Testis (tissue), 3 donors: Measurements from ENCODE around the gene UBE2G1. TPM values are rescaled to one million over a fixed set of nuclear protein-coding genes. Genes with fewer than 3 reads are reported as not detected.
A peak's percentile ranks its signal among the peaks of the same experiment; 100 is the strongest.

Source experiments
- DNase-seq: peaks from one replicate; pipeline ENCODE4 v3.0.0-alpha.2; 2019
- H3K27ac ChIP-seq, 2 donors: fragments of 200-600 bp; sonication (generic); one replicate each; pipeline ENCODE4 v1.5.1; 2019
- H3K27me3 ChIP-seq: fragments of 200-600 bp; sonication (generic); one replicate; pipeline ENCODE4 v1.5.1; 2019
- H3K36me3 ChIP-seq: fragments of 200-600 bp; sonication (generic); one replicate; pipeline ENCODE4 v1.5.1; 2017; ENCODE audit warnings: low read depth; ENCODE audit errors: missing control alignments
- H3K4me1 ChIP-seq: fragments of 200-600 bp; sonication (generic); one replicate; pipeline ENCODE4 v1.5.1; 2019
- H3K4me3 ChIP-seq, 2 donors: fragments of 200-600 bp; sonication (generic); one replicate each; pipeline ENCODE4 v1.5.1; 2017 to 2019
- H3K9me3 ChIP-seq: fragments of 200-600 bp; sonication (generic); one replicate; pipeline ENCODE4 v1.5.1; 2017
- CTCF ChIP-seq, 3 experiments: fragments of 450-650 bp in 2 of 3; fragments of 200-600 bp in 1 of 3; sonication (generic) in 1 of 3; IDR thresholded peaks; one replicate each; pipeline ENCODE4 v1.5.1; 2016 to 2019; ENCODE audit warnings: antibody characterized with exemption in 3 of 3, mild to moderate bottlenecking in 2 of 3, moderate library complexity in 1 of 3
- POLR2A ChIP-seq: fragments of 450-650 bp; IDR thresholded peaks from one replicate; pipeline ENCODE4 v1.6.1; 2017; ENCODE audit warnings: antibody characterized with exemption, mild to moderate bottlenecking, moderate library complexity
- WGBS, 2 donors: methylation state at CpG; one replicate each; pipeline ENCODE4 v1.1.5; 2018; 5-methylcytosine and 5-hydroxymethylcytosine counted together
- intact Hi-C: fragments of 100-400 bp; cut with DNase I; formaldehyde crosslinking; loops from one replicate; pipeline ENCODE4 v1.15.1; 2023; ENCODE audit warnings: low total_unique reads
- polyA plus RNA-seq: library from polyadenylated mRNA; stranded (reverse); fragments of 350-450 nt; fragmentation: Illumina TruSeq; extraction: RNeasy Lipid Tissue Mini Kit (QIAGEN cat#74804); gene quantifications from one replicate; pipeline ENCODE4 v1.2.3, GENCODE V29; 2014; ENCODE audit warnings: low read depth, low replicate concordance; ENCODE audit not compliant: insufficient read depth
- total RNA-seq, 2 donors: library from RNA; depleted of rRNA; stranded (reverse); fragments of >200 nt; gene quantifications; one replicate each; pipeline ENCODE4 v1.2.3, GENCODE V29; 2016

The UBE2G1 gene
- total and polyA plus RNA-seq, 3 donors from 2014 or later, result 50.1 to 66.1 (median 60.7) TPM

- no peak for TF ChIP-seq CTCF (IDR thresholded peaks at IDR 0.05)
- no peak for TF ChIP-seq POLR2A
- DNase-seq, result peak; percentile 95
- Histone ChIP-seq H3K4me1 (peaks cover 12% of the 10 kb centered on the region), H3K36me3 (no peaks in the 10 kb centered on the region), H3K4me3 (peak overlapping the region; percentile 97 to 99), H3K27ac (peak overlapping the region; percentile 93 to 97), H3K9me3 (no peaks in the 10 kb centered on the region), H3K27me3 (no peaks in the 10 kb centered on the region)
- intact Hi-C loops, result no loop called here
- WGBS, 2 donors, result 0 to 1% methylated on average over 6 to 27 of the region's 38 CpGs
These were observed 1.3 kb downstream of the UBE2G1 start for GRCh38 chr17:4365103-4365627.

- H3K4me1 ChIP-seq, result peaks cover 12% of the 10 kb centered on the region
- no peaks in the 10 kb centered on the region for H3K9me3 ChIP-seq
- no peak for DNase-seq
- H3K27ac ChIP-seq, result peak overlapping the region; percentile 93 to 97
- intact Hi-C loops, result no loop called here
- H3K27me3 ChIP-seq, result no peaks in the 10 kb centered on the region
- no peaks in the 10 kb centered on the region for H3K36me3 ChIP-seq
- 42 to 43% methylated on average over 18 of the region's 18 CpGs for WGBS, 2 donors
- TF ChIP-seq POLR2A (no peak), CTCF (IDR thresholded peaks at IDR 0.05) (no peak)
- peak overlapping the region; percentile 97 to 99 for H3K4me3 ChIP-seq
These were observed 1.8 kb downstream of the UBE2G1 start for GRCh38 chr17:4364622-4365041.

GRCh38 chr17:4362141-4362540 lies 4.3 kb downstream of the UBE2G1 start:
- 56 to 62% methylated on average over 4 of the region's 4 CpGs for WGBS, 2 donors
- peak; percentile 37 for DNase-seq
- H3K27me3 ChIP-seq, result no peaks in the 10 kb centered on the region
- TF ChIP-seq CTCF (IDR thresholded peaks at IDR 0.05), result no peak
- no peak for TF ChIP-seq POLR2A
- intact Hi-C loops, result no loop called here
- no peak overlapping the region for H3K4me3 ChIP-seq
- no peaks in the 10 kb centered on the region for H3K9me3 ChIP-seq
- peaks cover 12% of the 10 kb centered on the region for H3K4me1 ChIP-seq
- H3K36me3 ChIP-seq, result no peaks in the 10 kb centered on the region
- H3K27ac ChIP-seq, result peak overlapping the region in 1 of 2 donors; percentile 24

GRCh38 chr17:4358154-4358553 lies 8.3 kb downstream of the UBE2G1 start:
- 95 to 98% methylated on average over 4 of the region's 4 CpGs for WGBS, 2 donors
- Histone ChIP-seq H3K36me3 (no peaks in the 10 kb centered on the region), H3K27ac (no peak overlapping the region), H3K27me3 (no peaks in the 10 kb centered on the region), H3K4me3 (no peak overlapping the region), H3K4me1 (peaks cover 6% of the 10 kb centered on the region), H3K9me3 (no peaks in the 10 kb centered on the region)
- DNase-seq, result no peak
- TF ChIP-seq POLR2A, result no peak
- TF ChIP-seq CTCF (IDR thresholded peaks at IDR 0.05), result no peak
- intact Hi-C loops, result no loop called here

GRCh38 chr17:4357671-4358070 lies 8.8 kb downstream of the UBE2G1 start:
- Histone ChIP-seq H3K27me3 (no peaks in the 10 kb centered on the region), H3K4me1 (peaks cover 6% of the 10 kb centered on the region), H3K36me3 (no peaks in the 10 kb centered on the region), H3K27ac (no peak overlapping the region), H3K9me3 (no peaks in the 10 kb centered on the region), H3K4me3 (no peak overlapping the region)
- TF ChIP-seq POLR2A, result no peak
- TF ChIP-seq CTCF (IDR thresholded peaks at IDR 0.05), result no peak
- intact Hi-C loops, result no loop called here
- no peak for DNase-seq
- 97 to 100% methylated on average over 1 of the region's 1 CpG for WGBS, 2 donors
